ENCODE results near the gene HDGF.

HDGF gene

DNA sequence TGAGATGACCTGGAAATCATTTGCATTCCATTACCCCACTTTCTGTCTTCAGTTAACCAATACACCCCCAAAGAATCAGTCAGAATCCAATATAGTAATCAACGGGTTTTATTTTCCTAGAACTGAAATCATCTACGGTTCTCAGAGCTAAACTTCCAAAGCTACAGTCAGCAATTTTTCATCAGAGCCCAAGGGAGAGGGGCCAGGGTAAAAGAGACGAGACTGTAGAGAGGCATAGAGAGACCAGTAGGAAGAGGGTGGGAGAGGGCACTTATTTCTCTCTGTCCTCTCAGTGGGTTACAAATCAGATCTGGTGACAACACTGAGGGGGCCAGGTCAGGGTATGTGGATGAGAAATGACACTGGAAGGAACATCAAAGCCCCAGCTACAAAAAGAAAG is 9.5 kb downstream of the HDGF start:
- TF ChIP-seq, protein P1, sequence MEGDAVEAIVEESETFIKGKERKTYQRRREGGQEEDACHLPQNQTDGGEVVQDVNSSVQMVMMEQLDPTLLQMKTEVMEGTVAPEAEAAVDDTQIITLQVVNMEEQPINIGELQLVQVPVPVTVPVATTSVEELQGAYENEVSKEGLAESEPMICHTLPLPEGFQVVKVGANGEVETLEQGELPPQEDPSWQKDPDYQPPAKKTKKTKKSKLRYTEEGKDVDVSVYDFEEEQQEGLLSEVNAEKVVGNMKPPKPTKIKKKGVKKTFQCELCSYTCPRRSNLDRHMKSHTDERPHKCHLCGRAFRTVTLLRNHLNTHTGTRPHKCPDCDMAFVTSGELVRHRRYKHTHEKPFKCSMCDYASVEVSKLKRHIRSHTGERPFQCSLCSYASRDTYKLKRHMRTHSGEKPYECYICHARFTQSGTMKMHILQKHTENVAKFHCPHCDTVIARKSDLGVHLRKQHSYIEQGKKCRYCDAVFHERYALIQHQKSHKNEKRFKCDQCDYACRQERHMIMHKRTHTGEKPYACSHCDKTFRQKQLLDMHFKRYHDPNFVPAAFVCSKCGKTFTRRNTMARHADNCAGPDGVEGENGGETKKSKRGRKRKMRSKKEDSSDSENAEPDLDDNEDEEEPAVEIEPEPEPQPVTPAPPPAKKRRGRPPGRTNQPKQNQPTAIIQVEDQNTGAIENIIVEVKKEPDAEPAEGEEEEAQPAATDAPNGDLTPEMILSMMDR (IDR thresholded peaks at IDR 0.05): no peak

GRCh38 chr1:156741481-156741983 is 9.9 kb downstream of the HDGF start:
- TF ChIP-seq, protein P1 (IDR thresholded peaks at IDR 0.05): no peak

DNA sequence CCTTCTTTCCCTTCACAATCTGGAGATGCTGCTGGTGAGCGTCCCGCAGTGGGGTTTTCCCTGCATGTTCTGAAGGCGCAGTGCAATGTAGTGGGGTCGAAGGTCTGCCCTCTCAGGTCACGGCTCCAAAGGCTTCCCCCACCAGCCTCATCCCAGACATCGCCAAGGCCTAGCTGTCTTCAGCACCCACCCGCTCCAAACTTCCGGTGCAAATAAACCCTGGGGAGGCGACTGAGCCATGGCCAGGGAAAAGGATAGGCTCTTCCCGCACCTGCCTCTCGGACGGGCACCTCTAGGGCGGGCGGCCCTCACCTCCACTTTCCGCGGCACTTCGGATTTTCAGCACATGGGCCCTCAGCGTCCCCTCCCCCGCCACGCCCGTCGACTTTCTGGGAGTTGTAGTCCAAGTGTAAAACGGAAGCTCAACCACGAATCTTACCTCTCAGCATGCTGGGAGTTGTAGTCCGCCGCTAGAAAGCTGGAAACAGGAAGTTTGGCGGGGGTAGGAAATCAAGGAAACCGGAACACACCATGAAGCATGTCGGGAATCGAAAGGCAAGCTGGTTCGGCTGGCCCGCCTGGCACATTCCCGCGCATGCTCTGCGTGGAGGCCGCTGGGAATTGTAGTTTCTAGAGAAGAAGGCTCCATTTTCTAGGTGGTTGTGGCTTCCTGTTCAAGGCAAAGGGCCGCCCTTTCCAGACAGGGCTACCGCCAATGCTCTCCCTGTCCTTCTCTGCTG is 10.6 kb downstream of the HDGF start, which contains the start of gene MRPL24:
Gene MRPL24 (minus strand): TSS at position 348 of the 740 bp plus-strand sequence. CDS start 2,384 bp downstream, outside the sequence.
- TF ChIP-seq, protein P1 (IDR thresholded peaks at IDR 0.05): no peak

GRCh38 chr1:156740237-156740740 is 11.2 kb downstream of the HDGF start:
- TF ChIP-seq, protein P1 (IDR thresholded peaks at IDR 0.05): no peak

DNA sequence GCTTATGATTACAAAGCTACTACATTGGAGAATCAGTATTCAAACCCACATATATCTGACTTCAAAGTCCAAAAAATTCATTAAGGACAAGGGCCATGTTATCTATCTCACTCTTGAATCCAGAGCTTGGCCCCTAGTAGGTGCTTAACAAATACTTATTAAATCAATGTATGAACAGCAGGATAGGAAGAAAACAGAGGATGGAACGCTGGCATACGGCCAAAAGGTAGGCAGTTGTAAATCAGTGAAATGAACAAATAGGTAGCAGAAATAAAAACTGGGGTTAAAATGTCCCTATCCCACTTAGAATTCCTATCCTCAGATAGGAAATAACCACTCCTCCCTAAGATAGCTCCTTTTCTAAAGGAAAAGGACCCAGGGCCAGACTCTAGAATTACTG is 12.6 kb downstream of the HDGF start:
- TF ChIP-seq, protein P1 (IDR thresholded peaks at IDR 0.05): no peak

- TF ChIP-seq, protein P1 (IDR thresholded peaks at IDR 0.05): no peak
These were observed 13.1 kb downstream of the HDGF start for GRCh38 chr1:156738407-156738806.

DNA sequence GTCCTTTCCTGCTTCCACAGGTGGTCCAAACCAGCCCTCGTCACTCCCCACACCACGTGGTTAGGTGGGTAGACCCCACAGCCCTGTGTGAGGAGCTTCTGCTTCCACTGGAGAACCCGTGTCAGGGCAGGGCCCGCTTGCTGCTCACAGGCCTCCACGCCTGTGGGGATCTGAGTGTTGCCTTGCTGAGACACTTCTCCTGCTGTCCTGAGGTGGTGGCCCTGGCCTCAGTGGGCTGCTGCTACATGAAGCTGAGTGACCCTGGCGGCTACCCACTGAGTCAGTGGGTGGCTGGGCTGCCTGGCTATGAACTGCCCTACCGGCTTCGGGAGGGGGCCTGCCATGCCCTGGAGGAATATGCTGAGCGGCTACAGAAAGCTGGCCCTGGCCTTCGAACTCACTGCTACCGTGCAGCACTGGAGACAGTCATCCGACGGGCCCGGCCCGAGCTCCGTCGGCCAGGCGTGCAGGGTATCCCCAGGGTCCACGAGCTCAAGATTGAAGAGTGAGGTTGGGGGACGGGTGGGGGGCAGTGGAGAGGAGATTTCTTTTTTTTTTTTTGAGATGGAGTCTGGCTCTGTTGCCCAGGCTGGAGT is 17.4 kb downstream of the HDGF start:
- TF ChIP-seq, protein P1 (IDR thresholded peaks at IDR 0.05): no peak
